GM21825 (cell line): ENCODE data around the gene TCP10L.
"Not testable (repeated sequence)": the region's sequence is repeated elsewhere in the genome, so short reads cannot be mapped to it uniquely, and the experiment has no call there.

Experiments used
- ATAC-seq: cut with Tn5 transposase; IDR thresholded peaks from one replicate; pipeline ENCODE4 v1.9.1; 2021; ENCODE audit warnings: mild to moderate bottlenecking, moderate library complexity; ENCODE audit not compliant: unreplicated experiment

The TCP10L gene

DNA sequence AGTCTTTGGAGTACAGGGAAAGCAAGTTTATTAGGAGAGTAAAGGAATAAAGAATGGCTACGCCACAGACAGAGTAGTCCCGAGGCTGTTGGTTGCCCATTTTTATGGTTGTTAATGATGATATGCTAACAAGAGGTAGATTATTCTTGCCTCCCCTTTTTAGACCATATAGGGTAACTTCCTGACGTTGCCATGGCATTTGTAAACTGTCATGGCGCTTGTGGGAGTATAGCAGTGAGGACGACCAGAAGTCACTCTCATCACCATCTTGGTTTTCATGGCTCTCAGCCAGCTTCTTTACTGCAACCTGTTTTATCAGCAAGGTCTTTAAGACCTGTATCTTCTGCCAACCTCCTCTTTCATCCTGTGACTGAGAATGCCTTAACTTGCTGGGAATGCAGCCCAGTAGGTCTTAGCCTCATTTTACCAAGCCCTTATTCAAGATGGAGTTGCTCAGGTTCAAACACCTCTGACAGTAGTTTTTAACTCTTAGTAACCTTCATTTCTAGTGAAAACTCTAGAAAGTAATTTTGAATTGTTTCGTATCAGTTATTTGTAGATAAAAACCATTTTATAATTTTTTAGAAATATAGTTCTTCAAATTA is 26.2 kb downstream of the TCP10L start:
- ATAC-seq = no peak

DNA sequence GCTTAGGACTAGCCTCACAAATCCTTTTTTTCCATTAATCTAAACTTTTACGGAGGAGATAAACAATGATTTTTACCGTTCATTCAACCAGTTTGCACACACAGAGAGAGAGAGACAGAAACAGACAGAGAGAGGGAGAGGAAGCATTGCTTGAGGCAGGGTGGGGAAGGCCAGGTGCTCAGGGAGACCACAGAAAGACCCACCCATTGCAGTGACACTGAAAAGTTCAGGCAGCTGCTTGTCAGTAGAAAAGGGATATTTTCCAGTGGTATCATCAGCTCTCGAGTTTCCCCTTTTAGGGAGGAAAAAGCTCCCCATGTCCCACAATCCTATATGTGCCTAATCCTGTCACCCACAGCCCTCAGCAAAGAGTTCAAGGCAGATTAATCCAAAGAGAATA is 27.2 kb downstream of the TCP10L start:
- ATAC-seq = no peak

DNA sequence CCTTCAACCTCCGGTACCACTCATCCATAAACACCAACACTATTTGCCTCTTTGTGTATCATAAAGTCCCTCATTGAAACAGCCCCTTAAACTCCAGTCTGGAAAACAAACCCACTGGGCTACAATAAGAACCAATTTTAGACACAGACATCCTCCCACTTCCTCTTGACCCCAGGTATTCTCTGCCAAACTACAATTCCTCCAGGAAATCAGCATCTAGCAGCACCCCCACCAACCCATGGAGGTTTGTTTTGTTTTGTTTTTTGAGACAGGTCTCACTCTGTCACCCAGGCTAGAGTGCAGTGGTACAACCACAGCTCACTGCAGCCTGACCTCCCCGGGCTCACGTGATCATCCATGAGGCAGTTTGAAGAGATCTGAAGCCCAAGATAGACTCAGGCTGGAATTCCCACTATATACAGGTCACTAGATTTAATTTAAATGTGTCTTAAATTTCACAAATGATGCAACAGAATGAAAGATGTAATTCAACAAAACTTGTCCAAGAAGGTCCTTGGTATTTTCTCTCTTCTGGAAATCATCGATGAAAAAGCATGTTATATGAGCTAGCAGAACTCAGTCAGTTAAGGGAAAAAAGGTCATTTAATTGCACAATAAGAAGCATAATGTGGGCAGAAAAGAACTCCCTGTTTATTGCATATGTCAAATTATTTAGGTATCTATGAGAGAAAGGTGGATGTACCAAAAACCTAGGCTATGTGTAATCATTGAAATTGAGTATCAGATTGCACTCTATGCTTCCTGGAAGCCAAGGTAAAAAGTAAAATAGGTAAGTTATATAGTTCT is 30.3 kb downstream of the TCP10L start:
- no peak for ATAC-seq

- ATAC-seq = no peak
These were observed 35.4 kb downstream of the TCP10L start for GRCh38 chr21:32549886-32550285.

DNA sequence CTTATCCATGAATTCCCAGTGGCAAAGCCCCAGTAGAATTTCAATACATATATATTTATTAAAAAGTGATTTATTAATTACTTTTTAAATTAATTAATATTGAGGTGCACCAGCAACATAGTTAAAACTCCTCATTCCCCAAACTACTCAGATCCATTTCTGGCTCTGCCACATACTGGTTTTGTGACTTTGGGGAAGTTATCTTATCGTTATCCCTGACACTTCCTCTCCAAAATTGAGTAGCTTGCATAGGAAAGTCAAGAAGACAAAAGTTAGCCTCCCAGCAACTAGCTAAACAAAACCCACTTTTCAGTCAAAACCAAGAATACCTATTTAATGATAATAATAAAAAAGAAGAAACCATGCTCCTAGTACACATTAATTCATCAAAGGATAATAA is 35.9 kb downstream of the TCP10L start:
- ATAC-seq = no peak

DNA sequence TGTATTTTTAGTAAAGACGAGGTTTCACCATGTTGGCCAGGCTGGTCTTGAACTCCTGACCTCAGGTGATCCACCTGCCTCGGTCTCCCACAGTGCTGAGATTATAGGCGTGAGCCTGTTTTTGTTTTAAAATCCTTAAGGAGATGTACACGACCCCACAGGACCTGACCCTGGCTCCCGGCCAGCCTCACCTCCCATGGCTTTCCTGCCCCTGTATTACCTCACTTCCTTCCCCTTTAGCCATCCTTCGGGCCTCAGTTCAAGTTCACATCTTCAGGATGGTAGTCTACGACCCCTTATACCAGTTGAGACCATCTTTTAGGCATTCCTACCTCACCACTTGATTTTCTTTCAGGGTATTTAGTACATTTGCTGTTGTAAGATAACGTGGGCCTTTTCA is 36.3 kb downstream of the TCP10L start:
- ATAC-seq = no peak

GRCh38 chr21:32547018-32547417 is 38.3 kb downstream of the TCP10L start:
- ATAC-seq = no peak

DNA sequence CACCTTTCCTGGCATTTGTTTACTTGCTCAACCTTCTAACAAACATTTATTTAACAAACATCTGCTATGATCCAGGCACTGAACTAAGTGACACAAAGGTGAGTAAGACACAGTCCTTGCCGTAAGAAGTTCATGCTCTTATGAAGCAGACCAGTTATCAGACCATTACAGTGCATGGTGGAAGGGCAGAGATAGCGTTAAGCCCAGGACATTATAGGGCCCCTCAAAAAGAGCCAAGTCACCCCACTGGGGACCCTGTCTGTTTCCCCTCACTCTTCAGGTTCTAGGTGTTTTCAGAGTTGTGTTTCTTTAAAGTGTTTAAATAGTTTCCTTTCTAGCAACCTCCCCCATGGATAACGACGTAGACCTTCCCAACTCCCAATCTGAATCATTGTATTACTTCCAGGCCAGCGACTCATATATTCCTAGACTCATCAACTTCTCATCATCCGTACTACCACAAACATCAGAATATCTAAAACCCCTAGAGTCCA is 39.3 kb downstream of the TCP10L start:
- ATAC-seq = no peak

DNA sequence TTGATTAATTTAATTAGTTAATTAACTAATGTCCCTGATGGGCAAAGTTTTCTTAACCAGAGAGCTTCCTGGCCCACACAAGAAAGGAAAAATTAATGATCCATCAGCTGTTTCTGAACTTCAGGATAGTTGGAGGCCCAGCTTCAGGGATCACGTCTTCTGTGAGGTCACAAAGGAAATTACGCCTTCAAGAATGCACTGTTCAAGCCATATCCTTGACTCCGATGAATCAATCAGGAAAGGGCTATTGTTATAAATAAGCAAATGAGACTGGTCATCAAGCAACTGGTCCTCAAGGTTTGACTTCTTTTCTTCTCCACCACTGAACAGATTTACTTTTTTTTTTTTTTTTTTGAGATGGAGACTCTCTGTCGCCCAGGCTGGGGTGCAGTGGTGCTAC is 40.6 kb downstream of the TCP10L start:
- no peak for ATAC-seq

GRCh38 chr21:32543975-32544374 is 41.3 kb downstream of the TCP10L start:
- no peak for ATAC-seq

DNA sequence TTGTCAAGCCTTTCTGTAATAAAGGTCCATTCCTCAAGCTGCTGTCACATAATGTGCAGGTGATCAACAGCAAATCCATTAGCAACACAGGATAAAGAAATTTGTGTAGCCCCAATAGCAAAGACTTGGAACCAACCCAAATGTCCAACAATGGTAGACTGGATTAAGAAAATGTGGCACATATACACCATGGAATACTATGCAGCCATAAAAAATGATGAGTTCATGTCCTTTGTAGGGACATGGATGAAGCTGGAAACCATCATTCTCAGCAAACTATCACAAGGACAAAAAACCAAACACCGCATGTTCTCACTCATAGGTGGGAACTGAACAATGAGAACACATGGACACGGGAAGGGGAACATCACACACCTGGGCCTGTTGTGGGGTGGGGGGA is 42.3 kb downstream of the TCP10L start:
- ATAC-seq = not testable (repeated sequence)

DNA sequence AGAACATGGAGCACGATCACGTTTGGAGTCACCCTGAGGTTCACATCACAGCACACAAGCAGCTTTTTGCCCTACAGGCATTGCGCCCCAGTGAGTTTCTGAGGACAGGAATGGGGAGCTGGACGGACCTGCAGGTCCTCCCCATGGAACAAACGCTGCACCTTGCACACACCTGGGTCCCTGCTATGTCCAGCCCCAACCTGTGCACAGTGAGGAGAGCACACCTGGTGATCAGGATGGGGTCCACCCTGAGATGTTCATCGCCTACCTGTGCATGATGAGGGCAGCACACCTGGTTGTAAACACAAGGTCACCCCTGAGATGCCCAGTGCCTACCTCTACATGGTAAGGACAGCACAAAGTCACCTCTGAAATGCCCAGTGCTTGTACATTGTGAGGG is 45.9 kb downstream of the TCP10L start:
- ATAC-seq = no peak

- ATAC-seq = no peak
These were observed 47.1 kb downstream of the TCP10L start for GRCh38 chr21:32538147-32538792.

- ATAC-seq = no peak
These were observed 47.8 kb downstream of the TCP10L start for GRCh38 chr21:32537569-32537881.

DNA sequence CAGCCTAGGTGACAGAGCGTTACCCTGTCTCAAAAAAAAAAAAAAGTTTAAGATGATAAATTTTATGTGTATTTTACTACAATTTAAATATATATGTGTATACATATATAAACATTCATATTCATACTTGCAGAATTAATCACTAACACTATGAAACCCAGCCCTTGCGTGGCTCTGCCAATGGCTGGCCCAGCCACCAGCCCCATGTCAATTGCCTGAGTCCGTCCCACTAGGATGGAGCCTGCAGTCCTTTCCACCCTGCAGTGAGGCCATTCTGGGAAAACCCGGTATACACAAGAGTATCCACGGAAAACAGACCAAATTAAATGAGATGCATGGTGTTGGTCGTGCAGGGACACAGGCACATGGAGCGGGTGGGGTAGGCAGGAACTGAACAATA is 49.7 kb downstream of the TCP10L start:
- no peak for ATAC-seq

DNA sequence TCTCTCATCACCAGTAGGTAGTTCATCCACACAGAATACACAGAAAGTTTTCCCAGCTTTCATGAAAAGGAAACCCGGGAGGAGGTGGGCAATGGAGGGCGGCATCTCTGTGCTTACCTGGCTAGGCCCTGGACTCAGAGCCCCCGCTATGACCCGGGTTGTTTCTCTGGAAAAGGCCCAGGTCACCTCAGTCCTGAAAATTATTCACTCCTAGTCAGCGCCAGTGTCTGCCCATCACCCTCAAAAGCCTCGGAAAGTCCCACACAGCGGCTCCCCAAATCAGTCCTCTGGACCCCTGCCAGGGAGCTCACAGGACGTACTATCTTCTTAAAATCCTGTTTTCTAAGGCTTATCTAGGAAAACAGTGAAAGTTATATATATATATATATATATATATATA is 51.2 kb downstream of the TCP10L start:
- no peak for ATAC-seq

DNA sequence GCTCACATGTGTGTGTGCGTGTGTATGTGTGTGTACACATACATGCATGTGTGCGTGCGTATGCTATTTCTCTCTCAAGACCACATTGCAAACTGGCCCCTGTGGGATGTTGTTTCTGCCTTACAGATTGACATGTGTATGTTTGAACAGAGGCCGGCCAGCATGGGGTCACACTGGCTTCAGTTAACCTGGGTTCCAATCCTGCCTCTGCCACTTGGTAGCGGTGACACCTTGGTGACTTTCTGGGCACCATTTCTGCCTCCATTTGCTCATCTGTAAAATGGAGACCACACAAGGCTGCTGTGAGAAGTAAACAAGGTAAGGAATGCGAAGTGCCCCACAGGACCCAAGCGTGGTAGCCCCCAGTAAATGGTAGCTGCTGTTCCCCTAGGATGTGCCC is 51.7 kb downstream of the TCP10L start:
- no peak for ATAC-seq

DNA sequence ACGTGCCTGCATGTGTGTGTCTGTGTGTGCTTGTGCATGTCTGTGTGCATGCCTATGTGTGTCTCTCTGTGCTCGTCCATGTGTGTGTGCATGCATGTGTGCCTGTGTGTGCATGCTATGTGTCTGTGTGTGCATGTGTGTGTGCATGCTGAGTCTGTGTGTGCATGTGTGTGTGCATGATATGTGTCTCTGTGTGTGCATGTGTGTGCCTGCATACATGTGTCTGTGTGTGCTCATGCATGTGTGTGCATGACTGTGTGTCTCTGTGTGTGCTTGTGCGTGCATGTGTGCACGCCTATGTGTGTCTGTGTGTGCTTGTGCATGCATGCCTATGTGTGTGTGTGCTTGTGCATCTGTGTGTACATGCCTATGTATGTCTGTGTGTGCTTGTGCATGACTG is 52.3 kb downstream of the TCP10L start:
- ATAC-seq = no peak

DNA sequence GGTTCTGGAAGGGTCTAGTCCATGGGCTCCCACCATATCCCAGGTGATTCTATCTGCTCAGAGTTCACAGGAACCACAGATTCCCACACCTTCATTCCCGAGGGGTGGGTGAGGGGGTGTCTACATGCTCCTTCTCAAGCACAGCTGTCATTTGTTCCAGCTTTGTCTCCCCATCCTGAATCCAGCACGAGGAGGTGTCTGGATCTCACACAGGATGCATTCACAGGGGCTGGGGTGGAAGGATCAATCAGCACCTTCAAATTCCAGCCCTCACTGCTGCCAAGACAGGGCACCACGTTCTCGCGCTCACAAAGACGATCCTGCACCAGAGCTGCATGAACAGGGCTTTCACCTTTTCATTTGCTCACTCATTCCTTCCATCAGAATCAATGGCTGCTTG is 52.7 kb downstream of the TCP10L start:
- no peak for ATAC-seq

GRCh38 chr21:32531561-32531960 is 53.8 kb downstream of the TCP10L start:
- not testable (repeated sequence) for ATAC-seq

DNA sequence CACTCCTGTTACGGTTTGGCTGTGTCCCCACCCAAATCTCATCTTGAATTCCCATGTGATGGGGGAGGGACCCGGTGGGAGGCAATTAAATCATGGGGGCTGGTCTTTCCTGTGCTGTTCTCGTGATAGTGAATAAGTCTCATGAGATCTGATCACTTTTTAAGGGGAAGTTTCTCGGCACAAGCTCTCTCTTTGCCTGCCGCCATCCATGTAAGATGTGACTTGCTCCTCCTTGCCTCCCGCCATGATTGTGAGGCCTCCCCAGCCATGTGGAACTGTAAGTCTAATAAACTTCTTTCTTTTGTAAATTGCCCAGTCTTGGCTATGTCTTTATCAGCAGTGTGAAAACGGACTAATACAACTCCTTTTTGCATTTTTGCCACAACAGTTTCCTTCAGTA is 54.5 kb downstream of the TCP10L start:
- not testable (repeated sequence) for ATAC-seq

DNA sequence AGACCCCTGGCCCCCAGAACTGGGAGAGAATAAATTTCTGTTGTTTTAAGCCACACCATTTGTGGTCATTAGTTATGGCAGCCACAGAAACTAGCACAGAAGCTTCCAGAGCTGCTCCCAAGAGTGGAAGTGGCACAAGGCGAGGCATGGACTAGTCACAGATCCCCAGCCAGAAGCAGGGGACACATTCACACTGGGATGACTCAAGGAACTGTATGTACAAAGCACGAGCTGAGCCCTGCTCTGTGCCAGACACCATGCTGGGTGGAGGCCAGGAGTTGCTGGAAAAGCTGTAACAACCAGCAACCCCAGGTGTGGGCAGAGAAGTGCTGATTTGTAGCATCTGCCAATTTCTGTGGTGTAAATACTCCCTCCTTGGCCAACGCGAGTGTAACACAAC is 55.6 kb downstream of the TCP10L start:
- ATAC-seq = no peak
